H1 (cell line): ENCODE measurements around the gene ARHGEF38. TPM values are rescaled to one million over a fixed set of nuclear protein-coding genes. Genes with fewer than 3 reads are reported as not detected.
A peak's percentile ranks its signal among the peaks of the same experiment; 100 is the strongest.

Experiments used
- CTCF ChIA-PET: fragments of 300-600 bp; sonication (Branson Sonifier 250); formaldehyde crosslinking; loops from one replicate; lab custom pipeline; 2021; ENCODE audit not compliant: partially characterized antibody; lab: Charles Lee
- POLR2A ChIA-PET: fragments of 300-600 bp; sonication (Branson Sonifier 250); formaldehyde crosslinking; loops from one replicate; lab custom pipeline; 2021; ENCODE audit warnings: inconsistent platforms; ENCODE audit not compliant: partially characterized antibody; lab: Charles Lee
- DNase-seq, 2 experiments: peaks; one replicate each; pipeline versions ENCODE4 v3.0.0 to v3.0.0-alpha.2; 2010 to 2022; ENCODE audit warnings: low spot score in 2 of 2, low read depth in 1 of 2, mixed read lengths in 1 of 2
- FAIRE-seq: peaks from 2 replicates; lab custom pipeline; 2011; peaks lifted over from hg19 to GRCh38; lab: Jason Lieb, UNC
- H2AFZ ChIP-seq: 2 replicates; pipeline ENCODE4 v1.8.1; 2012; ENCODE audit warnings: low read length, inconsistent platforms
- H2AK5ac ChIP-seq: 2 replicates; pipeline ENCODE4 v1.6.1; 2013; ENCODE audit warnings: low read depth, low read length
- H2BK120ac ChIP-seq: replicated peaks from 2 replicates; pipeline ENCODE3; 2013; ENCODE audit warnings: low read depth, low read length, inconsistent platforms
- H2BK12ac ChIP-seq: 2 replicates; pipeline ENCODE4 v1.6.1; 2013; ENCODE audit warnings: low read depth, low read length
- H2BK15ac ChIP-seq: 2 replicates; pipeline ENCODE4 v1.6.1; 2013; ENCODE audit warnings: low read length
- H2BK20ac ChIP-seq: 2 replicates; pipeline ENCODE4 v1.6.1; 2013; ENCODE audit warnings: low read length
- H2BK5ac ChIP-seq: 2 replicates; pipeline ENCODE4 v1.6.1; 2013; ENCODE audit warnings: low read depth, low read length
- H3K14ac ChIP-seq: 2 replicates; pipeline ENCODE4 v1.6.1; 2013; ENCODE audit warnings: inconsistent platforms; ENCODE audit not compliant: insufficient read length
- H3K18ac ChIP-seq: 2 replicates; pipeline ENCODE4 v1.6.1; 2013; ENCODE audit warnings: low read length; ENCODE audit errors: extremely low read depth
- H3K23ac ChIP-seq: 2 replicates; pipeline ENCODE4 v1.6.1; 2013; ENCODE audit warnings: inconsistent platforms; ENCODE audit not compliant: insufficient read length
- H3K23me2 ChIP-seq: 2 replicates; pipeline ENCODE4 v1.6.1; 2013; ENCODE audit warnings: low read depth, low read length
- H3K27ac ChIP-seq: 2 replicates; pipeline ENCODE4 v1.6.1; 2011; ENCODE audit warnings: low read depth, low read length, inconsistent platforms
- H3K27me3 ChIP-seq, 4 experiments: replicated peaks in 1 of 4; 1 replicate in 1 of 4; 2 replicates in 3 of 4; pipeline versions ENCODE4 v1.6.1 to v1.8.1; 2011 to 2013; ENCODE audit warnings: low read length in 3 of 4, mild to moderate bottlenecking in 3 of 4, inconsistent platforms in 2 of 4, mixed read lengths in 2 of 4, moderate library complexity in 1 of 4; ENCODE audit not compliant: control insufficient read depth in 3 of 4, insufficient read depth in 3 of 4; ENCODE audit errors: extremely low read depth in 1 of 4
- H3K36me3 ChIP-seq, 4 experiments: 2 replicates each; pipeline versions ENCODE4 v1.6.1 to v1.8.1; 2011 to 2013; ENCODE audit warnings: mild to moderate bottlenecking in 4 of 4, low read length in 3 of 4, moderate library complexity in 2 of 4, control low read depth in 1 of 4, inconsistent platforms in 1 of 4; ENCODE audit not compliant: insufficient read depth in 4 of 4, control insufficient read depth in 2 of 4
- H3K4ac ChIP-seq: replicated peaks from 2 replicates; pipeline ENCODE3; 2013; ENCODE audit warnings: low read length, low read depth, mixed read lengths, inconsistent platforms; ENCODE audit not compliant: insufficient read length
- H3K4me1 ChIP-seq, 4 experiments: replicated peaks in 1 of 4; 1 replicate in 1 of 4; 2 replicates in 3 of 4; pipeline versions ENCODE4 v1.6.1 to v1.8.1; 2011 to 2013; ENCODE audit warnings: low read length in 3 of 4, inconsistent platforms in 2 of 4, mixed read lengths in 1 of 4; ENCODE audit not compliant: insufficient read depth in 4 of 4, control insufficient read depth in 3 of 4
- H3K4me2 ChIP-seq, 2 experiments: 2 replicates each; pipeline versions ENCODE4 v1.6.1 to v1.8.1; 2011 to 2013; ENCODE audit warnings: low read depth in 2 of 2, low read length in 2 of 2, control low read depth in 1 of 2, inconsistent platforms in 1 of 2, mild to moderate bottlenecking in 1 of 2; ENCODE audit not compliant: insufficient read depth in 1 of 2
- H3K4me3 ChIP-seq, 4 experiments: fragments of 200-600, 300-600 bp in 1 of 4; sonication (generic), shearing (Covaris generic), sonication (Bioruptor Twin) in 1 of 4; 2 replicates each; pipeline versions ENCODE4 v1.5.1 to v1.8.1; 2011 to 2016; ENCODE audit warnings: low read length in 4 of 4, low read depth in 3 of 4, control low read depth in 2 of 4, inconsistent platforms in 2 of 4, mild to moderate bottlenecking in 2 of 4, mixed read lengths in 1 of 4, moderate library complexity in 1 of 4; ENCODE audit not compliant: insufficient read depth in 2 of 4; ENCODE audit errors: extremely low read depth in 1 of 4
- H3K56ac ChIP-seq: replicated peaks from 2 replicates; pipeline ENCODE3; 2013; ENCODE audit warnings: low read depth, mild to moderate bottlenecking, mixed read lengths, low read length, inconsistent platforms; ENCODE audit not compliant: insufficient read length
- H3K79me1 ChIP-seq: 2 replicates; pipeline ENCODE4 v1.6.1; 2013; ENCODE audit warnings: low read depth, low read length, control low read depth
- H3K79me2 ChIP-seq, 2 experiments: 2 replicates each; pipeline versions ENCODE4 v1.6.1 to v1.8.1; 2012 to 2013; ENCODE audit warnings: low read length in 2 of 2, mild to moderate bottlenecking in 2 of 2, inconsistent platforms in 1 of 2; ENCODE audit not compliant: insufficient read depth in 2 of 2, control insufficient read depth in 1 of 2
- H3K9ac ChIP-seq, 4 experiments: replicated peaks in 1 of 4; 1 replicate in 1 of 4; 2 replicates in 3 of 4; pipeline versions ENCODE4 v1.6.1 to v1.8.1; 2011 to 2013; ENCODE audit warnings: low read depth in 3 of 4, low read length in 3 of 4, control low read depth in 2 of 4, mild to moderate bottlenecking in 2 of 4, moderate library complexity in 2 of 4, inconsistent platforms in 1 of 4; ENCODE audit errors: extremely low read depth in 1 of 4
- H3K9me3 ChIP-seq, 2 experiments: 2 replicates each; pipeline versions ENCODE4 v1.6.1 to v1.8.1; 2012 to 2013; ENCODE audit warnings: mild to moderate bottlenecking in 2 of 2, moderate library complexity in 2 of 2, control low read depth in 1 of 2, inconsistent platforms in 1 of 2, low read depth in 1 of 2, low read length in 1 of 2, mixed read lengths in 1 of 2; ENCODE audit not compliant: insufficient read depth in 2 of 2
- H4K20me1 ChIP-seq, 2 experiments: replicated peaks in 1 of 2; 2 replicates each; pipeline versions ENCODE3 to v1.8.1; 2011 to 2013; ENCODE audit warnings: inconsistent platforms in 2 of 2, low read length in 2 of 2, mild to moderate bottlenecking in 1 of 2; ENCODE audit not compliant: insufficient read depth in 2 of 2, control insufficient read depth in 1 of 2
- H4K5ac ChIP-seq: 2 replicates; pipeline ENCODE4 v1.6.1; 2013; ENCODE audit warnings: low read length, low read depth, mixed read lengths, inconsistent platforms; ENCODE audit not compliant: insufficient read length
- H4K8ac ChIP-seq: 2 replicates; pipeline ENCODE4 v1.8.0; 2013; ENCODE audit warnings: mild to moderate bottlenecking, moderate library complexity, low read length, inconsistent platforms; ENCODE audit not compliant: insufficient read depth; ENCODE audit errors: extremely low read depth
- H4K91ac ChIP-seq: replicated peaks from 2 replicates; pipeline ENCODE3; 2013; ENCODE audit warnings: low read length, mixed read lengths, inconsistent platforms; ENCODE audit not compliant: insufficient read length
- BCL11A ChIP-seq, 2 experiments: IDR thresholded peaks; one replicate each; pipeline ENCODE4 v1.6.1; 2011; ENCODE audit warnings: low read depth in 2 of 2, low read length in 2 of 2, mild to moderate bottlenecking in 2 of 2
- CHD2 ChIP-seq: IDR thresholded peaks from 2 replicates; pipeline ENCODE4 v1.6.1; 2012; ENCODE audit warnings: low read length, improper control_type of control experiment
- CTCF ChIP-seq, 3 experiments: IDR thresholded peaks; 1 replicate in 2 of 3; 2 replicates in 1 of 3; pipeline versions ENCODE4 v1.5.1 to v1.6.1; 2011; ENCODE audit warnings: low read length in 3 of 3, mild to moderate bottlenecking in 3 of 3, inconsistent platforms in 2 of 3, low read depth in 1 of 3, moderate library complexity in 1 of 3; ENCODE audit not compliant: insufficient read depth in 1 of 3; ENCODE audit errors: control extremely low read depth in 1 of 3
- EP300 ChIP-seq, 2 experiments: IDR thresholded peaks; 1 replicate in 1 of 2; 2 replicates in 1 of 2; pipeline ENCODE4 v1.6.1; 2011 to 2012; ENCODE audit warnings: low read depth in 2 of 2, low read length in 2 of 2, mild to moderate bottlenecking in 2 of 2, borderline replicate concordance in 1 of 2, inconsistent platforms in 1 of 2, moderate library complexity in 1 of 2
- RAD21 ChIP-seq, 2 experiments: IDR thresholded peaks in 1 of 2; conservative IDR thresholded peaks in 1 of 2; 2 replicates each; pipeline ENCODE4 v1.6.1; 2011; ENCODE audit warnings: low read depth in 2 of 2, low read length in 2 of 2, improper control_type of control experiment in 1 of 2, inconsistent platforms in 1 of 2, mild to moderate bottlenecking in 1 of 2, moderate library complexity in 1 of 2
- RNF2 ChIP-seq: fragments of 200-900, 300-1000 bp; sonication (generic); IDR thresholded peaks from 2 replicates; pipeline ENCODE4 v1.7.1; 2016; ENCODE audit warnings: borderline replicate concordance, low read depth, mild to moderate bottlenecking, antibody characterized with exemption, low read length; ENCODE audit not compliant: poor library complexity, severe bottlenecking; ENCODE audit errors: missing control alignments
- SIRT6 ChIP-seq: IDR thresholded peaks from one replicate; pipeline ENCODE4 v1.7.1; 2012; ENCODE audit warnings: low read length, inconsistent platforms
- TCF12 ChIP-seq: IDR thresholded peaks from 2 replicates; pipeline ENCODE4 v1.6.1; 2011; ENCODE audit warnings: low read depth, mild to moderate bottlenecking, low read length
- WGBS, 2 experiments: shearing (Covaris generic) in 1 of 2; methylation state at CpG; one replicate each; pipeline versions ENCODE4 v1.1.6 to v1.1.7; 2013 to 2015; ENCODE audit warnings: low lambda C conversion rate in 2 of 2, mixed read lengths in 2 of 2, inconsistent platforms in 1 of 2, low coverage in 1 of 2, missing lambda C conversion rate in 1 of 2; ENCODE audit not compliant: insufficient replicate concordance in 2 of 2, insufficient coverage in 1 of 2, insufficient read length in 1 of 2; ENCODE audit errors: extremely low coverage in 1 of 2, missing lambda C conversion rate in 1 of 2; 5-methylcytosine and 5-hydroxymethylcytosine counted together
- polyA plus RNA-seq, 7 experiments: library from polyadenylated mRNA; depleted of rRNA in 3 of 7; stranded (reverse) in 5 of 7; unstranded in 2 of 7; fragments of >200 nt in 5 of 7; fragments of 200-250 nt in 2 of 7; gene quantifications; 1 replicate in 5 of 7; 2 replicates in 1 of 7; 4 replicates in 1 of 7; pipeline versions ENCODE4 v1.2.1 to v1.2.3, GENCODE V29; 2011 to 2013; ENCODE audit warnings: missing spikeins in 2 of 7, mixed read lengths in 2 of 7
- total RNA-seq: library from RNA; stranded (reverse); fragmentation: NEBNext Ultra II Directional; extraction: Animal tissue kit (Norgen Biotek cat#: 25700); gene quantifications from 2 replicates; pipeline ENCODE4 v1.2.1, GENCODE V29; 2021

Gene ARHGEF38
- total and polyA plus RNA-seq, 2 of the 8 experiments (the other 6 are each of a cell fraction or from before 2014, with no cell fraction given), result not detected

GRCh38 chr4:105520819-105521790 lies 31.3 kb upstream of the ARHGEF38 start:
- POLR2A ChIA-PET, result no interaction called here
- no peak overlapping the region for H3K4me3 ChIP-seq
- CTCF ChIA-PET, result interaction anchor here (0.6 to 3.5 kb wide), 28 partner anchors 8 to 760 kb away, joined by 3 to 26 read pairs (median 4); partner anchors contain the start of gene PPA2
- TF ChIP-seq RAD21 (IDR thresholded peaks at IDR 0.05 in 1 of 2, conservative IDR thresholded peaks at IDR 0.05 in 1 of 2; ENCODE audit: low read depth in 2 of 2, low read length in 2 of 2) (peak; percentile 78 to 80), RNF2 (no peak), BCL11A (IDR thresholded peaks at IDR 0.05; ENCODE audit: low read depth in 2 of 2, low read length in 2 of 2) (no peak), SIRT6 (no peak), CHD2 (no peak), EP300 (IDR thresholded peaks at IDR 0.05; ENCODE audit: borderline replicate concordance in 1 of 2, low read depth in 2 of 2, low read length in 2 of 2) (no peak), CTCF (IDR thresholded peaks at IDR 0.05; ENCODE audit: control extremely low read depth in 1 of 3, insufficient read depth in 1 of 3, low read depth in 1 of 3, low read length in 3 of 3) (peak in 2 of 3 experiments; percentile 65 to 73; a peak in 3 of 4 replicates), TCF12 (no peak)

More at GRCh38 chr4:105520819-105521790, 31.3 kb upstream of the ARHGEF38 start:
- Histone ChIP-seq H3K23me2 (no peaks in the 10 kb centered on the region), H4K20me1 (no peaks in the 10 kb centered on the region), H3K27me3 (no peaks in the 10 kb centered on the region), H3K27ac (no peak overlapping the region), H3K9me3 (no peaks in the 10 kb centered on the region), H3K4me2 (no peak overlapping the region), H3K79me2 (no peaks in the 10 kb centered on the region), H3K79me1 (no peaks in the 10 kb centered on the region), H3K4me1 (no peaks in the 10 kb centered on the region), H2BK12ac (no peak overlapping the region), H2BK20ac (no peak overlapping the region), H2BK120ac (no peak overlapping the region), H4K8ac (no peak overlapping the region), H2BK5ac (no peak overlapping the region), H3K56ac (no peak overlapping the region), H2BK15ac (no peak overlapping the region), H3K18ac (no peak overlapping the region), H3K14ac (no peak overlapping the region), H3K4ac (no peak overlapping the region), H3K36me3 (no peaks in the 10 kb centered on the region), H4K5ac (no peak overlapping the region), H2AFZ (no peak overlapping the region), H3K23ac (no peak overlapping the region), H2AK5ac (no peak overlapping the region), H3K9ac (no peak overlapping the region), H4K91ac (no peak overlapping the region)
- peak; percentile 94 for FAIRE-seq
- no peak for DNase-seq
- 29% methylated on average over 3 of the region's 3 CpGs; no CpG with 5 or more reads in 1 of the 2 experiments for WGBS, 2 experiments
